Tibial artery (tissue), 4 donors: ENCODE data around the gene KCNS3.

ENCODE experiments used
- DNase-seq, 2 donors: peaks; one replicate each; pipeline ENCODE4 v3.0.0-alpha.2; 2019
- H3K27ac ChIP-seq, 2 donors: fragments of 200-600 bp; sonication (generic) in 1 of 2; 1 replicate in 1 of 2; 2 replicates in 1 of 2; pipeline ENCODE4 v1.5.1; 2018 to 2019; ENCODE audit warnings: mild to moderate bottlenecking in 1 of 2
- H3K27me3 ChIP-seq, 2 donors: fragments of 200-600 bp; sonication (generic) in 1 of 2; one replicate each; pipeline versions ENCODE4 v1.5.1 to v1.6.0; 2016 to 2019
- H3K36me3 ChIP-seq, 3 donors: fragments of 200-600 bp; sonication (generic) in 2 of 3; one replicate each; pipeline ENCODE4 v1.5.1; 2016 to 2019; ENCODE audit warnings: mild to moderate bottlenecking in 2 of 3
- H3K4me1 ChIP-seq, 4 donors: fragments of 200-600 bp; sonication (generic) in 2 of 4; 1 replicate in 3 of 4; 2 replicates in 1 of 4; pipeline ENCODE4 v1.5.1; 2016 to 2019
- H3K4me3 ChIP-seq, 2 donors: fragments of 200-600 bp; sonication (generic) in 1 of 2; 1 replicate in 1 of 2; 2 replicates in 1 of 2; pipeline ENCODE4 v1.5.1; 2018 to 2019; ENCODE audit warnings: mild to moderate bottlenecking in 2 of 2
- H3K9me3 ChIP-seq, 3 donors: fragments of 200-600 bp; sonication (generic) in 1 of 3; one replicate each; pipeline ENCODE4 v1.5.1; 2016 to 2019
- CTCF ChIP-seq, 2 experiments: fragments of 200-600 bp in 1 of 2; fragments of 450-650 bp in 1 of 2; IDR thresholded peaks; one replicate each; pipeline ENCODE4 v1.5.1; 2017 to 2019; ENCODE audit warnings: antibody characterized with exemption in 2 of 2, mild to moderate bottlenecking in 1 of 2, moderate library complexity in 1 of 2
- intact Hi-C: fragments of 100-400 bp; cut with DNase I; formaldehyde crosslinking; loops from one replicate; pipeline ENCODE4 v1.15.0; 2023; ENCODE audit warnings: low total_unique reads

The KCNS3 gene

DNA sequence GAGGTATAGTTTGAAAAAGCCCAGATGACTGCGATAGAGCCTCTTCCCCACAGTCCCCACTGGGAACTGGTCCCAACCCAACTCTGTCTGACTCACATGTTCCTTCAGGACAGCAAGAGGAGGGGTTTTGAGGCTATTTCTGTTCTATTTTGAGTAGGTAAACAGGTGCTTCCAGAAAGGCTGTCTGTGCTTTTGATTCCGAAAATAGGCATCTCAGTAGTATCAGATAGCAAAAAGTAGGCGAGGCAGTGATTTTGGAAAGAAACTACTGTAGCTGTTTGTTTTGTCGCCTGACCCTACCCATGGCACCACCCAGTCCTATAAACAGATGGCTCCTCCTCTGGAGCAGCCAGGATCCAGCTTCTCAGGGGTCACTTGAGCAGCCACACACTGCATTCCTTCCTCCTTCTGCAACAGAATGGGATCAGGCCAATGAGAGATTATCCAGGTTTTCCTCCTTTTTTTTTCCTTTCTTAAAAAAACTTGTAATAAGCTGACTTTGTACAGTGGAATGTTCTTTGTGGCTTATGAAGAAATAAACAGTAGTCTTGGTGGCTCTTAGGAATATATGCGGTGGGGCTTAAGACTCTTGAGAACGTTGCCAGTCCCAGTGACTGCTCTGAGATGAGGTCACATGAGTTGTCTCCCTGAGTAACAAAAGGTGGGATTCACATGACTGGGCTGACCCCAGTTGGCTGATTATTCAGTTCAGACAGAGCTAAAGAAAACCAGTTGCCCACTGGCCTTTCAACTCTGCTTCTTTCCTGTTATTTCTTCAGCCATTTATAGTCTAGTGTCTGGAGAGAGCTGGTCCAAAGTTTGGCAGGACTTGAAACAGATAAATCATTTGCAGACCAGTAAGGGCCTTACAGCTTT lies 98.6 kb downstream of the KCNS3 start:
- Histone ChIP-seq H3K36me3 (no peaks in the 10 kb centered on the region), H3K4me3 (peak overlapping the region in 1 of 2 donors; percentile 19), H3K4me1 (peaks cover 0 to 33% (median 12%) of the 10 kb centered on the region in 4 donors), H3K27ac (peak overlapping the region; percentile 63 to 80), H3K27me3 (no peaks in the 10 kb centered on the region), H3K9me3 (no peaks in the 10 kb centered on the region)
- DNase-seq = peak; percentile 45 to 76
- TF ChIP-seq CTCF (IDR thresholded peaks at IDR 0.05) = no peak
- intact Hi-C loops = no loop called here

DNA sequence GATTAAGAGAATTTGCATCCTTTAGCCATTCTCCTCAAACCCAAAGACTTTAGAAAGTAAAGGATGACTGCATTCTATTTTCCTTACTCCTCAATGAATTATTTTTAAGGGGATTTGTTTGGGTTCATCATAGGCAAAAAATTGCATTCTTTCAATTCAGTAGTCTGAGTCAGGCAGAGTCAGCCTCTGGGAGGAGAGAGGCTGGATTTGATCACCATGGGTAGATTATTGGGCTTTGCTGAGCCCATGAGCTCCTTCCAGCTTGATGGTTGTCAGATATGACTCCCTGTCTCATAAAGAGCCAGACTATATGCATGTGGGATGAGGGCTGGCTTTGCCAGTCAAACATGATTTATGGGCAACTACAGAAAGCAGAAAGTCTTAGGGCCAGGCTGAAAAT lies 101.2 kb downstream of the KCNS3 start:
- DNase-seq = no peak
- intact Hi-C loops = no loop called here
- Histone ChIP-seq H3K27ac (no peak overlapping the region), H3K9me3 (no peaks in the 10 kb centered on the region), H3K4me1 (peaks cover 0 to 33% (median 12%) of the 10 kb centered on the region in 4 donors), H3K36me3 (no peaks in the 10 kb centered on the region), H3K4me3 (no peak overlapping the region), H3K27me3 (no peaks in the 10 kb centered on the region)
- no peak for TF ChIP-seq CTCF (IDR thresholded peaks at IDR 0.05)

DNA sequence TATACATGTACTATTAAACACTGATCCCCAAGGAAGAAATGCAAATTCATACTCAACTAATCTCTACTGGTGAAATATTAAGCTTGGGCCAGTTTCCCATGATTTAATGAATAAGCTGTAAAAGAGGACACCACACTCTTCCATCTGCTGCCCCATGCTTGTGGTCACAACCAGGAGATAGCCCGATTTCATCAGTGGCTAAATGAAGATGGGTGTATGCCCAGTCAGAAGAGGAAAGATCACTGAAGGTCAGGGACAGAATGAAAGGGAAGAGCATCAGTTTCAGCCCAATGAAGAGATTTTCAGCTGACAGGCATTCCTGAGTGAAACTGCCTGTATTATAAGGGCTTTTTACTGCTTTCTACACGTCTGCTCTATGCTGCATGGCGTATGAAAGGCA lies 103.5 kb downstream of the KCNS3 start:
- no peaks in the 10 kb centered on the region for H3K36me3 ChIP-seq

More for the DNA sequence above, 103.5 kb downstream of the KCNS3 start:
- no peak overlapping the region for H3K27ac ChIP-seq
- H3K4me1 ChIP-seq = peaks cover 0 to 24% (median 7%) of the 10 kb centered on the region in 4 donors
- no peaks in the 10 kb centered on the region for H3K9me3 ChIP-seq
- H3K4me3 ChIP-seq = no peak overlapping the region
- DNase-seq = no peak
- no peak for TF ChIP-seq CTCF (IDR thresholded peaks at IDR 0.05)
- no peaks in the 10 kb centered on the region for H3K27me3 ChIP-seq
- intact Hi-C loops = no loop called here
